OCI-LY7 (cell line): ENCODE data around the gene SENP1. TPM values are rescaled to one million over a fixed set of nuclear protein-coding genes. Genes with fewer than 3 reads are reported as not detected.

Experiments used
- BruUV-seq: library from RNA; stranded (reverse); fragments of 400-500 nt; replicated peaks from 2 replicates; lab custom pipeline; 2021; lab: Mats Ljungman, UMichigan
- CTCF ChIA-PET: fragments of 300-600 bp; sonication (Branson Sonifier 250); formaldehyde crosslinking; loops from one replicate; lab custom pipeline; 2022; ENCODE audit warnings: antibody characterized with exemption; ENCODE audit not compliant: unreplicated experiment; lab: Charles Lee
- POLR2A ChIA-PET: fragments of 300-600 bp; sonication (Branson Sonifier 250); formaldehyde crosslinking; loops from one replicate; lab custom pipeline; 2022; ENCODE audit warnings: antibody characterized with exemption; lab: Charles Lee
- DNase-seq: peaks from one replicate; pipeline ENCODE4 v3.0.0-alpha.2; 2015; ENCODE audit warnings: low spot score
- H2AFZ ChIP-seq: fragments of 200-600 bp; sonication (generic), shearing (Covaris generic); 2 replicates; pipeline ENCODE4 v1.6.1; 2014; ENCODE audit warnings: mild to moderate bottlenecking, antibody characterized with exemption, low read length, moderate library complexity
- H3K27ac ChIP-seq: fragments of 200-600 bp; sonication (generic); 2 replicates; pipeline ENCODE4 v1.5.1; 2014; ENCODE audit warnings: mixed run types, low read depth, mild to moderate bottlenecking, moderate library complexity, low read length, inconsistent platforms; ENCODE audit not compliant: poor library complexity, severe bottlenecking
- H3K36me3 ChIP-seq: fragments of 200-600 bp; sonication (generic); 2 replicates; pipeline ENCODE4 v1.6.1; 2014; ENCODE audit warnings: mild to moderate bottlenecking, antibody characterized with exemption, low read length, moderate library complexity, mixed read lengths; ENCODE audit not compliant: insufficient read depth
- H3K4me1 ChIP-seq: fragments of 200-600 bp; sonication (generic); 2 replicates; pipeline ENCODE4 v1.5.1; 2014; ENCODE audit warnings: mild to moderate bottlenecking, low read length; ENCODE audit not compliant: insufficient read depth, poor library complexity, severe bottlenecking
- H3K4me2 ChIP-seq: fragments of 200-600 bp; sonication (generic); 2 replicates; pipeline ENCODE4 v1.6.1; 2014; ENCODE audit warnings: mild to moderate bottlenecking, low read length
- H3K4me3 ChIP-seq: fragments of 200-600 bp; sonication (generic); 2 replicates; pipeline ENCODE4 v1.5.1; 2014; ENCODE audit warnings: mild to moderate bottlenecking, low read depth, low read length; ENCODE audit not compliant: poor library complexity, severe bottlenecking
- H3K79me2 ChIP-seq: fragments of 200-600 bp; sonication (generic); 2 replicates; pipeline ENCODE4 v1.6.1; 2016; ENCODE audit warnings: low read depth, mild to moderate bottlenecking, low read length, moderate library complexity, mixed read lengths; ENCODE audit not compliant: insufficient read depth
- H3K9me2 ChIP-seq: fragments of 200-600 bp; sonication (generic); 2 replicates; pipeline ENCODE4 v1.6.1; 2016; ENCODE audit warnings: mild to moderate bottlenecking, low read length, mixed read lengths; ENCODE audit not compliant: insufficient read depth
- H3K9me3 ChIP-seq: fragments of 200-600 bp; sonication (generic); 2 replicates; pipeline ENCODE4 v1.6.1; 2014; ENCODE audit warnings: mild to moderate bottlenecking, mixed run types, low read length, mixed read lengths
- H4K20me1 ChIP-seq: fragments of 200-600 bp; sonication (generic); 2 replicates; pipeline ENCODE4 v1.6.1; 2014; ENCODE audit warnings: mild to moderate bottlenecking, antibody characterized with exemption, low read length, moderate library complexity, mixed read lengths; ENCODE audit not compliant: insufficient read depth
- CTCF ChIP-seq: fragments of 200-600 bp; sonication (generic); conservative IDR thresholded peaks from 2 replicates; pipeline ENCODE4 v1.5.1; 2014; ENCODE audit warnings: mild to moderate bottlenecking, antibody characterized with exemption, low read length, moderate library complexity, mixed read lengths
- EZH2phosphoT487 ChIP-seq: fragments of 200-600 bp; sonication (generic); IDR thresholded peaks from 2 replicates; pipeline ENCODE4 v1.6.1; 2018; ENCODE audit warnings: low read depth, borderline replicate concordance, mild to moderate bottlenecking, mixed run types, antibody characterized with exemption, low read length, moderate library complexity, mixed read lengths
- intact Hi-C: fragments of 100-400 bp; cut with micrococcal nuclease; formaldehyde crosslinking; loops from one replicate; pipeline ENCODE4 v1.10.0; 2022; ENCODE audit not compliant: unreplicated experiment
- total RNA-seq, 2 experiments: library from RNA; depleted of rRNA in 1 of 2; stranded (reverse); fragments of >200 nt in 1 of 2; shearing (Covaris generic) in 1 of 2; gene quantifications; 2 replicates each; pipeline ENCODE4 v1.2.3, GENCODE V29; 2014 to 2022

SENP1 gene
- total RNA-seq, 2 experiments from 2014 or later, result 48.3 to 54.7 TPM

- Histone ChIP-seq H2AFZ (no peak overlapping the region), H4K20me1 (no peaks in the 10 kb centered on the region), H3K79me2 (no peaks in the 10 kb centered on the region), H3K9me3 (no peaks in the 10 kb centered on the region), H3K4me3 (no peak overlapping the region), H3K36me3 (no peaks in the 10 kb centered on the region), H3K9me2 (no peaks in the 10 kb centered on the region), H3K4me1 (peaks cover 19% of the 10 kb centered on the region), H3K4me2 (no peak overlapping the region), H3K27ac (no peak overlapping the region)
- no TSS peak for BruUV-seq
- no peak for DNase-seq
- POLR2A ChIA-PET, result interaction anchor here (0.6 to 4.7 kb wide), 2 partner anchors 37 to 46 kb away, joined by 3 to 17 read pairs; partner anchors contain the start of gene ASB8
- intact Hi-C loops, result no loop called here
- CTCF ChIA-PET, result no interaction called here
- TF ChIP-seq CTCF (no peak), EZH2phosphoT487 (no peak)
Measured at GRCh38 chr12:48110691-48111311, 4.9 kb upstream of the SENP1 start.

- no peak overlapping the region for H3K27ac ChIP-seq
- ChIA-PET CTCF (no interaction called here), POLR2A (interaction anchor here (1.2 to 7.3 kb wide), 4 partner anchors 10 to 595 kb away, joined by 3 to 62 read pairs (median 10); partner anchors contain the start of genes ASB8 and PFKM)
- H3K79me2 ChIP-seq, result peaks cover 12% of the 10 kb centered on the region
- H3K4me3 ChIP-seq, result no peak overlapping the region
- no peaks in the 10 kb centered on the region for H3K9me2 ChIP-seq
- H3K36me3 ChIP-seq, result no peaks in the 10 kb centered on the region
- TF ChIP-seq CTCF, result no peak
- TF ChIP-seq EZH2phosphoT487, result no peak
- intact Hi-C loops, result loop anchor here (5.0 kb wide), 1 partner anchor 297 kb away; no protein-coding TSS in a partner anchor
- peaks cover 19% of the 10 kb centered on the region for H3K4me1 ChIP-seq
- DNase-seq, result no peak
- no peak overlapping the region for H3K4me2 ChIP-seq
- H3K9me3 ChIP-seq, result no peaks in the 10 kb centered on the region
- BruUV-seq, result no TSS peak
- H4K20me1 ChIP-seq, result no peaks in the 10 kb centered on the region
- no peak overlapping the region for H2AFZ ChIP-seq
Measured at GRCh38 chr12:48109424-48109823, 3.5 kb upstream of the SENP1 start.
